HG02885 (cell line): ENCODE measurements around the gene KANSL1.
"Not testable (repeated sequence)": the region's sequence is repeated elsewhere in the genome, so short reads cannot be mapped to it uniquely, and the experiment has no call there.

Experiments
- ATAC-seq: cut with Tn5 transposase; IDR thresholded peaks from one replicate; pipeline ENCODE4 v1.9.1; 2021; ENCODE audit warnings: mild to moderate bottlenecking; ENCODE audit not compliant: unreplicated experiment, poor library complexity

KANSL1 gene, protein sequence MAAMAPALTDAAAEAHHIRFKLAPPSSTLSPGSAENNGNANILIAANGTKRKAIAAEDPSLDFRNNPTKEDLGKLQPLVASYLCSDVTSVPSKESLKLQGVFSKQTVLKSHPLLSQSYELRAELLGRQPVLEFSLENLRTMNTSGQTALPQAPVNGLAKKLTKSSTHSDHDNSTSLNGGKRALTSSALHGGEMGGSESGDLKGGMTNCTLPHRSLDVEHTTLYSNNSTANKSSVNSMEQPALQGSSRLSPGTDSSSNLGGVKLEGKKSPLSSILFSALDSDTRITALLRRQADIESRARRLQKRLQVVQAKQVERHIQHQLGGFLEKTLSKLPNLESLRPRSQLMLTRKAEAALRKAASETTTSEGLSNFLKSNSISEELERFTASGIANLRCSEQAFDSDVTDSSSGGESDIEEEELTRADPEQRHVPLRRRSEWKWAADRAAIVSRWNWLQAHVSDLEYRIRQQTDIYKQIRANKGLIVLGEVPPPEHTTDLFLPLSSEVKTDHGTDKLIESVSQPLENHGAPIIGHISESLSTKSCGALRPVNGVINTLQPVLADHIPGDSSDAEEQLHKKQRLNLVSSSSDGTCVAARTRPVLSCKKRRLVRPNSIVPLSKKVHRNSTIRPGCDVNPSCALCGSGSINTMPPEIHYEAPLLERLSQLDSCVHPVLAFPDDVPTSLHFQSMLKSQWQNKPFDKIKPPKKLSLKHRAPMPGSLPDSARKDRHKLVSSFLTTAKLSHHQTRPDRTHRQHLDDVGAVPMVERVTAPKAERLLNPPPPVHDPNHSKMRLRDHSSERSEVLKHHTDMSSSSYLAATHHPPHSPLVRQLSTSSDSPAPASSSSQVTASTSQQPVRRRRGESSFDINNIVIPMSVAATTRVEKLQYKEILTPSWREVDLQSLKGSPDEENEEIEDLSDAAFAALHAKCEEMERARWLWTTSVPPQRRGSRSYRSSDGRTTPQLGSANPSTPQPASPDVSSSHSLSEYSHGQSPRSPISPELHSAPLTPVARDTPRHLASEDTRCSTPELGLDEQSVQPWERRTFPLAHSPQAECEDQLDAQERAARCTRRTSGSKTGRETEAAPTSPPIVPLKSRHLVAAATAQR (N-terminal part only)

DNA sequence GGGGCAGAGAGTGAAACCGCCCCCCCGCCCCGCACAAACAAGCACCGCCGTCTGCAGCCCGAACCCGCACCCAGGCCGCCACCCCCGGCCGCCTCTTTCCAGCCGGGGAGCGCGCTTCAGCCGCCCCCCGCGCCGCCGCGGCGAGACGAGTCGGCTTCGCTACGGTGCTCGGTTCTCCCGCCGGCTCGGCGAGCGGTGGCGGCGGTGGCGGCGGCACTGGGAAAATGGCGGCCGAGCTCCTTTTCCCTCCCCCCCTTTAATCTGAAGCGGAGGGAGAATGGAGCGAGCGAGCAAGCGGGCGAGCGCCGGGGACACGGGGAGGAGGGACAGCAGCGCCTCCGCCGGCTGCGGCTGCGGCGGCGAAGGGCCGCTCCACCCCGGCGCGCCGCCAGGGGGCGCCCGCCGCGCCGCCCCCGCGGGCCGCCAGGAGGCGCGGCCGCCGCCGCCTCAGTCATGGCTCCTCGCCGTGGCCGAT is at the start of gene KANSL1:
Gene KANSL1 (minus strand): TSS at position 279 of the 475 bp plus-strand sequence. CDS start 21,286 bp downstream, outside the sequence.
- ATAC-seq, result peak; percentile 72

GRCh38 chr17:46231359-46231758 is 38.1 kb upstream of the KANSL1 start:
- not testable (repeated sequence) for ATAC-seq

- ATAC-seq, result peak; percentile 100
Observed at GRCh38 chr17:46225274-46225794, 32.1 kb upstream of the KANSL1 start.

DNA sequence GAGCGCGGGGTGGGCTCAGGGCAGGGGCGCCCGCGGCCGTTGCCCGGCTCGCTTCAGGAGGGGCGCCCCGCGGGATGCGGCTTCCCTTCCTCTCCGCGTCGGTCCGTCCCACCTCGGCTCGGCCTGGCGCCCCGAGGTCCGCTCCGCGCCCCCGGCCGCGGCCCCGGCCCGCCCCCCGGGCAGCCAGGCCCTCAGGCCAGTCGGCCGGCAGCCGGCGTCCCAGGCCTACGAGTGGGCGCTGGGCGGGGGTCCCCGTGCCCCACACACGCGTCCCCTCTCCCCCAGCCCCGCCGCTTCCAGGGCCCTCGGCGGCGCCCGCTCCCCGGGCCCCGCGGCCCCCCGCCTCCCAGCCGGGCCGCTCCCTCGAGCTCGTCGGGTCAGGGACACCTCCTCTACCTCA is 31.6 kb upstream of the KANSL1 start:
- ATAC-seq, result peak; percentile 42

- not testable (repeated sequence) for ATAC-seq
Observed at GRCh38 chr17:46223041-46223440, 29.8 kb upstream of the KANSL1 start.

- no peak for ATAC-seq
Observed at GRCh38 chr17:46216682-46217081, 23.5 kb upstream of the KANSL1 start.

GRCh38 chr17:46212634-46213435 is 19.6 kb upstream of the KANSL1 start:
- no peak for ATAC-seq

DNA sequence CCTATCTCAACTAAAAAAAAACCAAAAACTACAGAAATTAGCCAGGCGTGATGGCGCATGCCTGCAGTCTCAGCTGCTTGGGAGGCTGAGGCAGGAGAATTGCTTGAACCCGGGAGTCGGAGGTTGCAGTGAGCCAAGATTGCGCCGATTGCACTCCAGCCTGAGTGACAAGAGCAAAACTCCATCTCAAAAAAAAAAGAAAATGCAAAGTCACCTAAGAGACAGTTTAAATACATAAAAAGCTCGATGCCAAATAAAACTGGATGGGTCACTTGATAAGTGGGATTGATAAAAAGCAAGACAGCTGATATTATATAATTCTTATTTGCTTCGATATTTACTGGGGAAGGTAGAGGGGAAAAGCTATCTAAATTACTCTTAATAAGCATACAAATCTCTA is 15.8 kb upstream of the KANSL1 start:
- no peak for ATAC-seq

DNA sequence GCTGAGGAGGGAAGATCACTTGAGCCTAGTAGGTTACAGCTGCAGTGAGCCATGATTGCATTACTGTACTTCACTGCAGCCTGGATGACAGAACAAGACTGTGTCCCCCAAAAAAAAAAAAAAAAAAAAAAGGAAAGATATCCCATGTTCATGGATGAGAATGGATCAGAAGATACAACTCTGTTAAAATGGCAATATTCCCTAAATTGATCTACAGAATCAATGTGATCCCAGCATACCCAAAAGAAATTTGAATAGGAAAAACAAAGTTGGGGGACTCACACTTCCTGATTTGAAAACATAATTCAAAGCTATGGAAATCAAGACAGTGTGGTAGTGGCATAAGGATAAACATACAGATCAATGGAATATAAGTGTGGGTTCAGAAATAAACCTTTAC is 12.7 kb upstream of the KANSL1 start:
- ATAC-seq, result no peak

DNA sequence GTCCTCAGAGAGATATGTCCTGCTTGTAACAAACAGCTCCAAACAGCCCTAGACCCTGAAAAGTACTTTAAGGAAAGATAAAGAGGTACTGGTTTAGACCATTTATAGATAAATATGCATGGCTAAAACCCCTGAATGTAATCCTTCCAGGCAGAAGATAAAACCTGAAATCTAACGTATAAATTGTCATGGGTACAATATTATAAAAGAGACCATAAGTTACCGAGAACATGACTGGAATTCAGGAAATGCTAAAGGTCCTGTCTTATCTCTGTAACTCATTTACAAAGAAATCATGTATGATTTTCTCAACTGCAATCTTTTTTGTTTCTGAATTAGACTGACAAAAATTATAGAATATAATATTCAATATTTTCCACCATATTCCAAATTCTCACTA is 9.2 kb upstream of the KANSL1 start:
- ATAC-seq, result no peak

GRCh38 chr17:46201491-46201890 is 8.3 kb upstream of the KANSL1 start:
- no peak for ATAC-seq

GRCh38 chr17:46200197-46200596 is 7.0 kb upstream of the KANSL1 start:
- no peak for ATAC-seq

DNA sequence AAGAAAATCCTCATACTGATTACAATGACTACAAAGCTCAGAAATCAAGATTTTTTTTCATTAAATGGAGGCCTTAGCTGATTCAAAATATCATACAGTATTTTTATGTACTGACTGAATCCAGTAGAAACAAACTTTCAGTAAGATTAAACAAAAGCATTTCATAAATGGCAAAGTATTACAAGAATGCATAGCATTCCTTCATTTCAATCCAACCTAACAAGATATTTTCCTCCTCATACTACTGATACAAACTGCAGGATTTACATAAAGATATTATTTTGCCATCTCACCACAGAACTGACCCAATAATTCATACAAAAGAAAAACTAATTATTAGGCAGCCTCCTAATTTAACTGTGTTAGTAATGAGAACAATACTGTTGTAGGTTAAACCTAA is 6.2 kb upstream of the KANSL1 start:
- ATAC-seq, result no peak

- ATAC-seq, result no peak
Observed at GRCh38 chr17:46198233-46198632, 5.0 kb upstream of the KANSL1 start.

GRCh38 chr17:46197530-46197929 is 4.3 kb upstream of the KANSL1 start:
- ATAC-seq, result no peak

GRCh38 chr17:46195939-46196716 is 2.9 kb upstream of the KANSL1 start:
- no peak for ATAC-seq

DNA sequence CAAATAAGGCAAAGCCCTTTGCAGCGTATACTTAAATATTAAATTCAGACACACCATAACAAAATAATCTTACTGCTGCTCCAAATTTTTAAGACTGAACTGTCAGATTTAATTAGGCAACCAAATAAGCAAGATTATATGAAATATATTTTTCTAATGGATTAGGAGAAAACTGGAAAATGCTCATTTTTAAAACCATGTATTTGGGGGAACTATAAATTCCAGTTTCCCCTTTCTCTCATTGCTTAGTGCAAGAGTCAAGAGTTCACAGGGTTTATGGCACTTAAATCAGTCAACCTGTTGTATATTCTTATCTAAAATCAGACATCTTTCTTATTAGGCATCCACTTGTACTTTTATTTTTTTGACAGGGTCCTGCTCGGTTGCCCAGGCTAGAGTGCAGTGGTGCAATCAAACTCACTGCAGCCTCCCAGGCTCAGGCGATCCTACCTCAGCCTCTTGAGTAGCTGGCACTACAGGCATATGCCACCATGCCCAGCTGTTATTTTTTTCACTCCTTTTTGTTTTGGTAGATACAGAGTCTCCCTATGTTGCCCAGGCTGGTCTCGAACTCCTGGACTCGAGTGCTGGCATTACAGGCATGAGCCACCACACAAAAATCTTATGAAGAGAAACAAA is 2.1 kb upstream of the KANSL1 start:
- no peak for ATAC-seq

DNA sequence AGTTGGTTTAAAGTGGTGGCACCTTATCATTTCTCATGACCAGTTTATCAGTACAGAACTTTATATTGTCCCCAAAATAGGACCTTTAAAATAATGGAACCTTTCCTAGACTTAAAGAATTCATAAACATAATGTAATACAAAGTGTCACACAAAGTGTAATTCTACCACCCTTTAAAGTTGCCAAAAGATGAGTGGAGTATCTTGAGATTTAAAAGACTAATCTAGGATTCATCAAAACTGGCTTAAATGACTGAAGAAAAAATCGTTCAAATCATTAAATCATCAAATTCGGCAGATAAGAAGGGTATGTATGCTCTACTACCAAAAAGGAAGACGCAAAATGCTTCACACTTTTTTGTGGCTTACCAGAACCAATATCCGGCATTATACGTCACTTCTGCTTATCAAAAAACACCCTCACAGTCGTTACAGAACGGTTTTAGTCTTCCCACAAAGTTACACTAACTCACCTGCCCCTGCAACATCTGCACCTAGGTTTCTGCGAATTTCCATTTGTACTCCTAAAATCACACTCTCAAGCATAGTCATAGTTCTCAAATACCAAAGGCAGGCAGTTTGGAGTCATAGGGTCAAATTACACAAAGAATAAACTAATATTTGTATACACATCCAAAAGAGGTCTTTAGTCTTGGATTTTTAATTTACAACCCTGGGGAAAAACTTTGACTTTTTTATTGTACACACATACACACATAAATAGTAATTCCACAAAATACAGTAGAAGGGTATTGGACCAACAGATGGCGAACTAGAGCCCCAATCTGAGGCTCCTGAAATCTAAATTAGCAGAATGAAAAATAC is 1.4 kb upstream of the KANSL1 start:
- no peak for ATAC-seq
